Measurements from ENCODE around the gene SEZ6L.

SEZ6L gene

DNA sequence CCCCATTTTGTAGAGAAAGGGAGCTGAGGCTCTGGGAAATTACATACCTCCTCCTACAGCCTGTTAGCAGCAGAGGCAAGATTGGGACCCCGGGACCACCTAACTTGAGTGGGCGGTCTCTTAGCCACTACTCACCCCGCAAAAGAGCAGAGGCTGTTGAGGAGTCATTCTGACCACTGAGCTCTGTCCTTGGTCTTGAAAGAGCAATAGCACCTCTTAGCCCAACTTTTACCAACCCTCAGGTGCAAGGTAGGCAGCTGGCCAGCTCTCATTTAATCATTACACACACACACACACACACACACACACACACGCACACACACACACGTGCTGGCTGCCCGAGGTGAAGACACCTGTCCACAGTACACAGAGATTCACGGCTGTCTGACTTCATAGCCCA lies 144.0 kb downstream of the SEZ6L start:
- no peaks in the 10 kb centered on the region for H3F3A ChIP-seq (ENCODE audit: control insufficient read depth, insufficient read depth)
- H3K4me2 ChIP-seq (ENCODE audit: low read length) = no peak overlapping the region
- TF ChIP-seq, protein P1, sequence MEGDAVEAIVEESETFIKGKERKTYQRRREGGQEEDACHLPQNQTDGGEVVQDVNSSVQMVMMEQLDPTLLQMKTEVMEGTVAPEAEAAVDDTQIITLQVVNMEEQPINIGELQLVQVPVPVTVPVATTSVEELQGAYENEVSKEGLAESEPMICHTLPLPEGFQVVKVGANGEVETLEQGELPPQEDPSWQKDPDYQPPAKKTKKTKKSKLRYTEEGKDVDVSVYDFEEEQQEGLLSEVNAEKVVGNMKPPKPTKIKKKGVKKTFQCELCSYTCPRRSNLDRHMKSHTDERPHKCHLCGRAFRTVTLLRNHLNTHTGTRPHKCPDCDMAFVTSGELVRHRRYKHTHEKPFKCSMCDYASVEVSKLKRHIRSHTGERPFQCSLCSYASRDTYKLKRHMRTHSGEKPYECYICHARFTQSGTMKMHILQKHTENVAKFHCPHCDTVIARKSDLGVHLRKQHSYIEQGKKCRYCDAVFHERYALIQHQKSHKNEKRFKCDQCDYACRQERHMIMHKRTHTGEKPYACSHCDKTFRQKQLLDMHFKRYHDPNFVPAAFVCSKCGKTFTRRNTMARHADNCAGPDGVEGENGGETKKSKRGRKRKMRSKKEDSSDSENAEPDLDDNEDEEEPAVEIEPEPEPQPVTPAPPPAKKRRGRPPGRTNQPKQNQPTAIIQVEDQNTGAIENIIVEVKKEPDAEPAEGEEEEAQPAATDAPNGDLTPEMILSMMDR (IDR thresholded peaks at IDR 0.05; ENCODE audit: low read depth, low read length, poor library complexity, severe bottlenecking) = no peak
- no peak for TF ChIP-seq EZH2phosphoT487 (IDR thresholded peaks at IDR 0.05; ENCODE audit: borderline replicate concordance, low read length)
- H3K9me2 ChIP-seq (replicated peaks; ENCODE audit: control insufficient read depth, low read length) = no peaks in the 10 kb centered on the region
- no peaks in the 10 kb centered on the region for H3K36me3 ChIP-seq (ENCODE audit: control insufficient read depth, low read length)
- no peaks in the 10 kb centered on the region for H3K9me3 ChIP-seq (ENCODE audit: control insufficient read depth, insufficient read depth, low read length)
- H3K4me3 ChIP-seq (ENCODE audit: low read length) = no peak overlapping the region
- H3K27ac ChIP-seq (ENCODE audit: low read depth, low read length) = no peak overlapping the region
- no peaks in the 10 kb centered on the region for H4K20me1 ChIP-seq (ENCODE audit: control insufficient read depth, insufficient read depth, low read depth, low read length)
- H3K4me1 ChIP-seq (ENCODE audit: control insufficient read depth, low read length) = no peaks in the 10 kb centered on the region
- no peaks in the 10 kb centered on the region for H3K79me2 ChIP-seq (ENCODE audit: control insufficient read depth, low read length)
- no peaks in the 10 kb centered on the region for H3K27me3 ChIP-seq (ENCODE audit: control insufficient read depth, low read length)

DNA sequence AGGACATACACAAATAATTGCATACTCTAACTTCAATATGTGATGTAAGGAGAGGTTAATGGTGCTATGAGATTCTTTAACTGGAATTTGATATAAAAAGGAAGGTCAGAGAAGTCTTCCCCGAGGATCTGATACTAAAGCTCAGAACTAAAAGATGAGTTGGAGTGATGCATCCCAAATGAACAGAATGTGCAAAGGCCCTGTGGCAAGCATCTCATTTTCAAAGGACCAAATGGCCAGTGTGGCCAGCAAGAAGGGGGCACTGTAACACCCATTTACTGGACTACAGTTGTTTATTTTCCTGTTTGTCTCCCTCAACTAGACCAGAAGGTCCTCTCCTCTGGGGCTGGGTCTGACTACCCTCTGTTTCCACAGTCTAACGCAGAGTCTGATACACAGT lies 144.9 kb downstream of the SEZ6L start:
- H4K20me1 ChIP-seq (ENCODE audit: control insufficient read depth, insufficient read depth, low read depth, low read length) = no peaks in the 10 kb centered on the region
- no peak overlapping the region for H3K27ac ChIP-seq (ENCODE audit: low read depth, low read length)
- H3K9me3 ChIP-seq (ENCODE audit: control insufficient read depth, insufficient read depth, low read length) = no peaks in the 10 kb centered on the region
- H3K79me2 ChIP-seq (ENCODE audit: control insufficient read depth, low read length) = no peaks in the 10 kb centered on the region
- H3K27me3 ChIP-seq (ENCODE audit: control insufficient read depth, low read length) = no peaks in the 10 kb centered on the region
- H3K9me2 ChIP-seq (replicated peaks; ENCODE audit: control insufficient read depth, low read length) = no peaks in the 10 kb centered on the region
- H3K4me3 ChIP-seq (ENCODE audit: low read length) = no peak overlapping the region
- H3K36me3 ChIP-seq (ENCODE audit: control insufficient read depth, low read length) = no peaks in the 10 kb centered on the region
- H3F3A ChIP-seq (ENCODE audit: control insufficient read depth, insufficient read depth) = no peaks in the 10 kb centered on the region
- no peak overlapping the region for H3K4me2 ChIP-seq (ENCODE audit: low read length)
- no peaks in the 10 kb centered on the region for H3K4me1 ChIP-seq (ENCODE audit: control insufficient read depth, low read length)
- TF ChIP-seq EZH2phosphoT487 (IDR thresholded peaks at IDR 0.05; ENCODE audit: borderline replicate concordance, low read length) = no peak
- TF ChIP-seq, protein P1 (IDR thresholded peaks at IDR 0.05; ENCODE audit: low read depth, low read length, poor library complexity, severe bottlenecking) = no peak

GRCh38 chr22:26314656-26315055 lies 145.4 kb downstream of the SEZ6L start:
- no peak for TF ChIP-seq EZH2phosphoT487 (IDR thresholded peaks at IDR 0.05; ENCODE audit: borderline replicate concordance, low read length)
- TF ChIP-seq, protein P1 (IDR thresholded peaks at IDR 0.05; ENCODE audit: low read depth, low read length, poor library complexity, severe bottlenecking) = no peak
- H4K20me1 ChIP-seq (ENCODE audit: control insufficient read depth, insufficient read depth, low read depth, low read length) = no peaks in the 10 kb centered on the region
- no peaks in the 10 kb centered on the region for H3F3A ChIP-seq (ENCODE audit: control insufficient read depth, insufficient read depth)
- H3K9me2 ChIP-seq (replicated peaks; ENCODE audit: control insufficient read depth, low read length) = no peaks in the 10 kb centered on the region
- H3K4me3 ChIP-seq (ENCODE audit: low read length) = no peak overlapping the region
- H3K4me2 ChIP-seq (ENCODE audit: low read length) = no peak overlapping the region
- no peaks in the 10 kb centered on the region for H3K9me3 ChIP-seq (ENCODE audit: control insufficient read depth, insufficient read depth, low read length)
- H3K36me3 ChIP-seq (ENCODE audit: control insufficient read depth, low read length) = no peaks in the 10 kb centered on the region
- H3K27ac ChIP-seq (ENCODE audit: low read depth, low read length) = no peak overlapping the region
- H3K4me1 ChIP-seq (ENCODE audit: control insufficient read depth, low read length) = no peaks in the 10 kb centered on the region
- H3K79me2 ChIP-seq (ENCODE audit: control insufficient read depth, low read length) = no peaks in the 10 kb centered on the region
- no peaks in the 10 kb centered on the region for H3K27me3 ChIP-seq (ENCODE audit: control insufficient read depth, low read length)
